T-helper 1 cell (primary cell): ENCODE results near the gene BASP1.

Source experiments
- DNase-seq, 5 donors: peaks; one replicate each; pipeline ENCODE4 v3.0.0-alpha.2; 2012 to 2020
- total RNA-seq, 4 donors: gene quantifications; one replicate each; lab custom pipeline; 2026; lab: John Stamatoyannopoulos, UW

The BASP1 gene
- total RNA-seq, result 0 to 0.46 (median 0) reads per million in 4 donors

GRCh38 chr5:17217493-17218352 lies at the start of gene BASP1:
Gene BASP1, plus strand, starts transcription at chr5:17217631. Its CDS starts 57,586 bp downstream, at chr5:17275217.
- peak in 1 of 5 donors; percentile 6 for DNase-seq

- no peak for DNase-seq
Measured at GRCh38 chr5:17169507-17169906, 47.9 kb upstream of the BASP1 start.

GRCh38 chr5:17172791-17173190 lies 44.6 kb upstream of the BASP1 start:
- no peak for DNase-seq

GRCh38 chr5:17174965-17175364 lies 42.5 kb upstream of the BASP1 start:
- no peak for DNase-seq

GRCh38 chr5:17177501-17178372 lies 39.7 kb upstream of the BASP1 start:
- DNase-seq, result no peak

- DNase-seq, result no peak
Measured at GRCh38 chr5:17178373-17178675, 39.1 kb upstream of the BASP1 start.

GRCh38 chr5:17180330-17180843 lies 37.0 kb upstream of the BASP1 start:
- no peak for DNase-seq

GRCh38 chr5:17180864-17181723 lies 36.3 kb upstream of the BASP1 start:
- DNase-seq, result no peak

- DNase-seq, result no peak
Measured at GRCh38 chr5:17182494-17182893, 34.9 kb upstream of the BASP1 start.

- DNase-seq, result no peak
Measured at GRCh38 chr5:17182981-17183380, 34.5 kb upstream of the BASP1 start.

- DNase-seq, result no peak
Measured at GRCh38 chr5:17183831-17184230, 33.6 kb upstream of the BASP1 start.

- no peak for DNase-seq
Measured at GRCh38 chr5:17184588-17184987, 32.8 kb upstream of the BASP1 start.

GRCh38 chr5:17185349-17185748 lies 32.1 kb upstream of the BASP1 start:
- DNase-seq, result no peak

- DNase-seq, result no peak
Measured at GRCh38 chr5:17185773-17186172, 31.7 kb upstream of the BASP1 start.

- DNase-seq, result no peak
Measured at GRCh38 chr5:17186256-17186655, 31.2 kb upstream of the BASP1 start.

GRCh38 chr5:17187011-17187785 lies 30.2 kb upstream of the BASP1 start:
- no peak for DNase-seq

- no peak for DNase-seq
Measured at GRCh38 chr5:17187786-17188170, 29.7 kb upstream of the BASP1 start.

GRCh38 chr5:17189381-17190036 lies 27.9 kb upstream of the BASP1 start:
- peak in 3 of 5 donors; percentile 14 to 38 (median 37) for DNase-seq

- DNase-seq, result peak in 1 of 5 donors; percentile 8
Measured at GRCh38 chr5:17190242-17190778, 27.1 kb upstream of the BASP1 start.

GRCh38 chr5:17190799-17191391 lies 26.5 kb upstream of the BASP1 start:
- DNase-seq, result no peak
